ENCODE data around the gene SCFD1. TPM values are rescaled to one million over a fixed set of nuclear protein-coding genes. Genes with fewer than 3 reads are reported as not detected.

SCFD1 gene
- total RNA-seq, 2 donors from 2014 or later, result 42.4 to 52.8 TPM

Other genes with a start within 250 kb of the SCFD1 start
- gene G2E3, start 63.2 kb upstream of the SCFD1 start, total RNA-seq, result 10 to 100 TPM; 11.3 to 12.1 TPM

All from left cardiac atrium (tissue), 2 donors.